Nephron (organoid): ENCODE data around the gene COPZ1.

Experiments
- H3K27ac Mint-ChIP-seq, 3 experiments: 2 replicates each; pipeline ENCODE4 v1.8.0; 2020; ENCODE audit warnings: mixed read lengths in 3 of 3, mild to moderate bottlenecking in 2 of 3, moderate library complexity in 1 of 3
- H3K27me3 Mint-ChIP-seq: 2 replicates; pipeline ENCODE4 v1.8.0; 2021; ENCODE audit warnings: low read depth, mild to moderate bottlenecking, moderate library complexity, mixed read lengths
- H3K36me3 Mint-ChIP-seq: 2 replicates; pipeline ENCODE4 v1.8.0; 2020; ENCODE audit warnings: low read depth, mixed read lengths
- H3K4me1 Mint-ChIP-seq: 2 replicates; pipeline ENCODE4 v1.8.0; 2020; ENCODE audit warnings: mixed read lengths
- H3K4me3 Mint-ChIP-seq, 3 experiments: 2 replicates each; pipeline ENCODE4 v1.8.0; 2020; ENCODE audit warnings: mild to moderate bottlenecking in 3 of 3, mixed read lengths in 3 of 3, moderate library complexity in 2 of 3
- H3K9me3 Mint-ChIP-seq: 2 replicates; pipeline ENCODE4 v1.8.0; 2020; ENCODE audit warnings: mixed read lengths
- CTCF ChIP-seq, 3 experiments: fragments of 200-600 bp; sonication (generic); IDR thresholded peaks; one replicate each; pipeline ENCODE4 v1.5.0; 2021; ENCODE audit warnings: antibody characterized with exemption in 3 of 3; ENCODE audit not compliant: unreplicated experiment in 3 of 3

COPZ1 gene

GRCh38 chr12:54300732-54301427, 24.1 kb upstream of the COPZ1 start, which contains the start of gene NFE2:
Gene NFE2, minus strand, starts transcription at chr12:54301015. Its CDS starts 5,767 bp downstream, at chr12:54295248.
- H3K4me3 Mint-ChIP-seq: peak within 1 kb of the TSS; percentile 31 to 72 (median 65)
- no peak for TF ChIP-seq CTCF (IDR thresholded peaks at IDR 0.05; ENCODE audit: unreplicated experiment in 3 of 3)
- H3K27ac Mint-ChIP-seq: peak within 1 kb of the TSS in 2 of 3 experiments; percentile 46 to 59
- no peaks in the 10 kb centered on the region for H3K9me3 Mint-ChIP-seq
- peaks cover 11% of the 10 kb centered on the region for H3K27me3 Mint-ChIP-seq
- H3K36me3 Mint-ChIP-seq: no peaks in the 10 kb centered on the region
- peaks cover 15% of the 10 kb centered on the region for H3K4me1 Mint-ChIP-seq

GRCh38 chr12:54301428-54302048, 23.4 kb upstream of the COPZ1 start:
- Mint-ChIP-seq H3K27ac (peak overlapping the region in 1 of 3 experiments; percentile 59), H3K4me1 (peaks cover 15% of the 10 kb centered on the region), H3K9me3 (no peaks in the 10 kb centered on the region), H3K4me3 (peak overlapping the region; percentile 9 to 72 (median 50)), H3K27me3 (peaks cover 11% of the 10 kb centered on the region), H3K36me3 (no peaks in the 10 kb centered on the region)
- TF ChIP-seq CTCF (IDR thresholded peaks at IDR 0.05; ENCODE audit: unreplicated experiment in 3 of 3): no peak

GRCh38 chr12:54303640-54304039, 21.3 kb upstream of the COPZ1 start:
- Mint-ChIP-seq H3K36me3 (no peaks in the 10 kb centered on the region), H3K9me3 (no peaks in the 10 kb centered on the region), H3K27me3 (peaks cover 11% of the 10 kb centered on the region), H3K4me3 (no peak overlapping the region), H3K4me1 (peaks cover 15% of the 10 kb centered on the region), H3K27ac (no peak overlapping the region)
- no peak for TF ChIP-seq CTCF (IDR thresholded peaks at IDR 0.05; ENCODE audit: unreplicated experiment in 3 of 3)

GRCh38 chr12:54304187-54304810, 20.6 kb upstream of the COPZ1 start:
- Mint-ChIP-seq H3K4me1 (peaks cover 11% of the 10 kb centered on the region), H3K36me3 (no peaks in the 10 kb centered on the region), H3K27me3 (peaks cover 6% of the 10 kb centered on the region), H3K27ac (no peak overlapping the region), H3K9me3 (no peaks in the 10 kb centered on the region), H3K4me3 (no peak overlapping the region)
- no peak for TF ChIP-seq CTCF (IDR thresholded peaks at IDR 0.05; ENCODE audit: unreplicated experiment in 3 of 3)

GRCh38 chr12:54306925-54307741, 17.8 kb upstream of the COPZ1 start:
- Mint-ChIP-seq H3K27me3 (peaks cover 1% of the 10 kb centered on the region), H3K4me1 (no peaks in the 10 kb centered on the region), H3K4me3 (no peak overlapping the region), H3K36me3 (no peaks in the 10 kb centered on the region), H3K27ac (no peak overlapping the region), H3K9me3 (no peaks in the 10 kb centered on the region)
- TF ChIP-seq CTCF (IDR thresholded peaks at IDR 0.05; ENCODE audit: unreplicated experiment in 3 of 3): no peak
